ENCODE data around the gene HYAL3. TPM values are rescaled to one million over a fixed set of nuclear protein-coding genes. Genes with fewer than 3 reads are reported as not detected.

The HYAL3 gene
- total RNA-seq, 1 donor from 2014 or later: 6.9 TPM

DNA sequence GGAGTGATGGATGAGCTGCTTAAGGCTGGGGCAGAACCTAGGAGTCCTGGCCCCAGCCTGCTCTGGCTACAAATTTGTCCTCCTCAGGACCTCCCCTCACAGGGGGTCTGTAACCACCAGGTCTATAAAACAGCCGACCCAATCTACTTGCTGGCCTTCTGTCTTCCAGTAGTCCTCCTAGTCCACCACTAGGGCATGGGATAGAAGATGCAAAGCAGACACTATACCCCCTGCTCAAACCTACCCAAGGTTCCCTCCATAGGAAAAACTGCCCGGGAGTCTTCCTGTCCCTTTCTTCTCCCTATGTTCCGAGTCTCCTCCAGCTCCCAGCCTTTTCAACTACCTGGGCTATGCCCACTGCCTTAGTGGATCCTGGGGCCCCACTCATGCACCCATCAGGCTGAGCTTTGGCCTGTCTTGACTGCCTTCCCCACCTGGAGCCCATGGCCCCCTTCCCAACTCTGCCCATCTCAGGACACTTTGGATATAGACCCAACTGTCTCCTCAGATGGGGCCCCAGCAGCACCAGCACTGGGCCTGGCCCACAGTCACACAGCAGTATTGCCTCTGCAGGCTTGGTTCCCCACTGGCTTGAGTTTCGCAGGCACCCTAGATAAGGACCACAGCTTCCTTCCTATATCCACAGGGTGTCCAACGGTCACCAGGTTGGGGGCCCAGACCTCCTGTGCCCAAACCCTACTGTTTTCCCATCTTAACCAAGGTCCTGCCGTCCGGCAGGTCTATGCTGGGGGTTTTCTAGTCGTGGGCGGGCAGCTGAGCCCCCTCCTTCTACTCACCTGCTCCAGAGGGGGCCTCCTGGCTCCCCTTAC is 1.1 kb downstream of the HYAL3 start:
- Histone ChIP-seq H3K27me3 (ENCODE audit: insufficient read depth, low read length) (no peaks in the 10 kb centered on the region), H3K4me3 (ENCODE audit: insufficient read depth, low read depth, low read length) (peak overlapping the region; percentile 81), H3K79me2 (ENCODE audit: insufficient read depth, low read length) (peaks cover 7% of the 10 kb centered on the region), H3K9ac (ENCODE audit: low read length) (peak overlapping the region; percentile 85), H3K4me1 (ENCODE audit: insufficient read depth, low read length) (peaks cover 17% of the 10 kb centered on the region), H3K27ac (ENCODE audit: low read depth, low read length) (no peak overlapping the region), H3K9me3 (ENCODE audit: insufficient read depth, low read depth, low read length) (no peaks in the 10 kb centered on the region), H4K20me1 (ENCODE audit: insufficient read depth, low read length) (no peaks in the 10 kb centered on the region), H3K36me3 (ENCODE audit: insufficient read depth, low read length) (no peaks in the 10 kb centered on the region), H3K4me2 (ENCODE audit: low read length) (peak overlapping the region; percentile 92), H2AFZ (ENCODE audit: low read depth, low read length) (no peak overlapping the region)
- DNase-seq (ENCODE audit: low read depth): no peak
- no peak for FAIRE-seq
- H3K4me1 Mint-ChIP-seq (ENCODE audit: low read depth, unreplicated experiment): peaks cover 6% of the 10 kb centered on the region
- H3K9me3 Mint-ChIP-seq (ENCODE audit: unreplicated experiment): no peaks in the 10 kb centered on the region
- no peaks in the 10 kb centered on the region for H3K36me3 Mint-ChIP-seq (ENCODE audit: low read depth, unreplicated experiment)
- H3K4me3 Mint-ChIP-seq (ENCODE audit: unreplicated experiment): peak overlapping the region; percentile 96
- no peak for TF ChIP-seq EZH2 (IDR thresholded peaks at IDR 0.05; ENCODE audit: insufficient read depth, low read length)
- TF ChIP-seq, protein P1, sequence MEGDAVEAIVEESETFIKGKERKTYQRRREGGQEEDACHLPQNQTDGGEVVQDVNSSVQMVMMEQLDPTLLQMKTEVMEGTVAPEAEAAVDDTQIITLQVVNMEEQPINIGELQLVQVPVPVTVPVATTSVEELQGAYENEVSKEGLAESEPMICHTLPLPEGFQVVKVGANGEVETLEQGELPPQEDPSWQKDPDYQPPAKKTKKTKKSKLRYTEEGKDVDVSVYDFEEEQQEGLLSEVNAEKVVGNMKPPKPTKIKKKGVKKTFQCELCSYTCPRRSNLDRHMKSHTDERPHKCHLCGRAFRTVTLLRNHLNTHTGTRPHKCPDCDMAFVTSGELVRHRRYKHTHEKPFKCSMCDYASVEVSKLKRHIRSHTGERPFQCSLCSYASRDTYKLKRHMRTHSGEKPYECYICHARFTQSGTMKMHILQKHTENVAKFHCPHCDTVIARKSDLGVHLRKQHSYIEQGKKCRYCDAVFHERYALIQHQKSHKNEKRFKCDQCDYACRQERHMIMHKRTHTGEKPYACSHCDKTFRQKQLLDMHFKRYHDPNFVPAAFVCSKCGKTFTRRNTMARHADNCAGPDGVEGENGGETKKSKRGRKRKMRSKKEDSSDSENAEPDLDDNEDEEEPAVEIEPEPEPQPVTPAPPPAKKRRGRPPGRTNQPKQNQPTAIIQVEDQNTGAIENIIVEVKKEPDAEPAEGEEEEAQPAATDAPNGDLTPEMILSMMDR (IDR thresholded peaks at IDR 0.05; ENCODE audit: insufficient read depth, low read depth, low read length): peak; percentile 13
- no peaks in the 10 kb centered on the region for H3K27me3 Mint-ChIP-seq (ENCODE audit: low read depth, unreplicated experiment)
- H3K27ac Mint-ChIP-seq (ENCODE audit: unreplicated experiment): no peak overlapping the region

DNA sequence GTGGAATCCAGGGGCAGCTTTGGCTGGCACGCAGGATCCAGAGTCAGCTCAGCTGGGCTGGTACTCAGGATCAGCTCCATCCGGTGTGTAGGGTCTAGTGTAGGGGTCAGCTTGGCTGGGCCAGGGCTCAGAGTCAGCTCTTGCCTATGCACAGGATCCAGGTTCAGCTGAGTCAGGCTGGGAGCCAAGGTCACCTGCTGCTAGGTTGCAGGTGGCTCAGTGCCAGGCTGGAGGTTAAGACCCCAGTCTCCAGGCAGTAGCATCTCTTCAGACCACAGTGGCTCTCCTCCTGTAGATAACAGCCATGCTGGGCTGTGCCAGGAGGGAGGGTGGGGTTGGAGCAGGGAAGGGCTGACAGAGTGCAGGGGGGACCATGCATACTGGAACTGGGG is 1.8 kb downstream of the HYAL3 start:
- peaks cover 22% of the 10 kb centered on the region for H3K4me1 ChIP-seq (ENCODE audit: insufficient read depth, low read length)
- Mint-ChIP-seq H3K36me3 (ENCODE audit: low read depth, unreplicated experiment) (no peaks in the 10 kb centered on the region), H3K9me3 (ENCODE audit: unreplicated experiment) (no peaks in the 10 kb centered on the region), H3K4me1 (ENCODE audit: low read depth, unreplicated experiment) (peaks cover 11% of the 10 kb centered on the region), H3K4me3 (ENCODE audit: unreplicated experiment) (no peak overlapping the region), H3K27ac (ENCODE audit: unreplicated experiment) (no peak overlapping the region), H3K27me3 (ENCODE audit: low read depth, unreplicated experiment) (no peaks in the 10 kb centered on the region)
- no peak overlapping the region for H3K4me2 ChIP-seq (ENCODE audit: low read length)
- no peak overlapping the region for H3K4me3 ChIP-seq (ENCODE audit: insufficient read depth, low read depth, low read length)
- no peak for FAIRE-seq
- H3K9me3 ChIP-seq (ENCODE audit: insufficient read depth, low read depth, low read length): no peaks in the 10 kb centered on the region
- H3K27ac ChIP-seq (ENCODE audit: low read depth, low read length): no peak overlapping the region
- no peak overlapping the region for H2AFZ ChIP-seq (ENCODE audit: low read depth, low read length)
- TF ChIP-seq, protein P1 (IDR thresholded peaks at IDR 0.05; ENCODE audit: insufficient read depth, low read depth, low read length): no peak
- no peak for TF ChIP-seq EZH2 (IDR thresholded peaks at IDR 0.05; ENCODE audit: insufficient read depth, low read length)
- no peaks in the 10 kb centered on the region for H3K36me3 ChIP-seq (ENCODE audit: insufficient read depth, low read length)
- H3K9ac ChIP-seq (ENCODE audit: low read length): no peak overlapping the region
- no peaks in the 10 kb centered on the region for H4K20me1 ChIP-seq (ENCODE audit: insufficient read depth, low read length)
- no peaks in the 10 kb centered on the region for H3K27me3 ChIP-seq (ENCODE audit: insufficient read depth, low read length)
- DNase-seq (ENCODE audit: low read depth): no peak
- peaks cover 7% of the 10 kb centered on the region for H3K79me2 ChIP-seq (ENCODE audit: insufficient read depth, low read length)

Measured in astrocyte (in vitro differentiated cells and primary cell).